GM23248 (cell line): ENCODE data around the gene THEMIS2. TPM values are rescaled to one million over a fixed set of nuclear protein-coding genes. Genes with fewer than 3 reads are reported as not detected.

Source experiments
- DNase-seq: peaks from one replicate; pipeline ENCODE4 v3.0.0-alpha.2; 2015
- H2AFZ ChIP-seq: fragments of 200-600 bp; sonication (generic); 2 replicates; pipeline ENCODE4 v1.6.1; 2016; ENCODE audit warnings: antibody characterized with exemption
- H3F3A ChIP-seq: fragments of 200-600 bp; sonication (generic); 2 replicates; pipeline ENCODE4 v1.6.1; 2016; ENCODE audit warnings: mild to moderate bottlenecking, antibody characterized with exemption, mixed run types; ENCODE audit not compliant: insufficient read depth
- H3K27ac ChIP-seq: fragments of 200-600 bp; sonication (generic); 2 replicates; pipeline ENCODE4 v1.5.1; 2016; ENCODE audit warnings: mild to moderate bottlenecking
- H3K27me3 ChIP-seq: fragments of 200-600 bp; sonication (generic); replicated peaks from 2 replicates; pipeline ENCODE4 v1.6.1; 2016; ENCODE audit warnings: mild to moderate bottlenecking; ENCODE audit not compliant: insufficient read depth
- H3K36me3 ChIP-seq: fragments of 200-600 bp; sonication (generic); 2 replicates; pipeline ENCODE4 v1.6.1; 2016; ENCODE audit warnings: low read depth, mild to moderate bottlenecking
- H3K4me1 ChIP-seq: fragments of 200-600 bp; sonication (generic); 2 replicates; pipeline ENCODE4 v1.6.1; 2016; ENCODE audit warnings: mild to moderate bottlenecking; ENCODE audit not compliant: insufficient read depth
- H3K4me2 ChIP-seq: fragments of 200-600 bp; sonication (generic); one replicate; pipeline ENCODE4 v1.6.1; 2016; ENCODE audit warnings: mild to moderate bottlenecking; ENCODE audit not compliant: unreplicated experiment
- H3K4me3 ChIP-seq: fragments of 200-600 bp; sonication (generic); 2 replicates; pipeline ENCODE4 v1.5.1; 2016; ENCODE audit warnings: mild to moderate bottlenecking
- H3K79me2 ChIP-seq: fragments of 200-600 bp; sonication (generic); 2 replicates; pipeline ENCODE4 v1.6.1; 2016; ENCODE audit warnings: mild to moderate bottlenecking; ENCODE audit not compliant: insufficient read depth
- H3K9ac ChIP-seq: fragments of 200-600 bp; sonication (generic); 2 replicates; pipeline ENCODE4 v1.6.1; 2016; ENCODE audit warnings: mild to moderate bottlenecking
- H3K9me2 ChIP-seq: fragments of 200-600 bp; sonication (generic); 2 replicates; pipeline ENCODE4 v1.6.1; 2016; ENCODE audit warnings: mixed run types, mild to moderate bottlenecking, moderate library complexity; ENCODE audit not compliant: insufficient read depth
- H3K9me3 ChIP-seq: fragments of 200-600 bp; sonication (generic); one replicate; pipeline ENCODE4 v1.6.1; 2017; ENCODE audit warnings: low read depth
- H4K20me1 ChIP-seq: fragments of 200-600 bp; sonication (generic); 2 replicates; pipeline ENCODE4 v1.6.0; 2016; ENCODE audit not compliant: insufficient read depth
- EZH2 ChIP-seq: fragments of 200-600 bp; sonication (generic); IDR thresholded peaks from 2 replicates; pipeline ENCODE4 v1.6.1; 2018; ENCODE audit warnings: antibody characterized with exemption, mild to moderate bottlenecking; ENCODE audit not compliant: insufficient read depth, poor library complexity, severe bottlenecking
- EZH2phosphoT487 ChIP-seq: fragments of 200-600 bp; sonication (generic); IDR thresholded peaks from 2 replicates; pipeline ENCODE4 v1.6.1; 2018; ENCODE audit warnings: antibody characterized with exemption, moderate library complexity, mild to moderate bottlenecking, low read depth; ENCODE audit not compliant: insufficient read depth
- WGBS, 2 experiments: methylation state at CpG; one replicate each; pipeline ENCODE4 v1.1.6; 2015 to 2017; ENCODE audit warnings: low lambda C conversion rate in 2 of 2, low coverage in 1 of 2; ENCODE audit errors: missing lambda C conversion rate in 2 of 2; 5-methylcytosine and 5-hydroxymethylcytosine counted together
- in situ Hi-C: fragments of 300-500 bp; cut with MboI; formaldehyde crosslinking; loops from 2 replicates; pipeline ENCODE4 v1.15.0; 2020
- polyA plus RNA-seq: library from polyadenylated mRNA; unstranded; fragments of >200 nt; fragmentation: Nextera tagmentation; extraction: Ambion mirVana; gene quantifications from 2 replicates; pipeline ENCODE4 v1.2.1, GENCODE V29; 2016
- total RNA-seq: library from RNA; depleted of rRNA; stranded (reverse); fragments of >200 nt; shearing (Covaris generic); gene quantifications from 2 replicates; pipeline ENCODE4 v1.2.3, GENCODE V29; 2014

Gene THEMIS2
- total and polyA plus RNA-seq, 2 experiments from 2014 or later = 4.4 to 4.5 TPM

GRCh38 chr1:27864264-27864895 is 8.0 kb upstream of the THEMIS2 start:
- Histone ChIP-seq H4K20me1 (no peaks in the 10 kb centered on the region), H3F3A (peaks cover 10% of the 10 kb centered on the region; the same call in 1 of the 2 replicates), H3K9me2 (no peaks in the 10 kb centered on the region), H3K36me3 (no peaks in the 10 kb centered on the region), H3K4me1 (peaks cover 20% of the 10 kb centered on the region), H3K27me3 (no peaks in the 10 kb centered on the region), H3K9ac (peak overlapping the region; percentile 85), H3K4me2 (no peak overlapping the region), H2AFZ (peak overlapping the region; percentile 65), H3K27ac (peak overlapping the region; percentile 99), H3K9me3 (no peaks in the 10 kb centered on the region), H3K4me3 (no peak overlapping the region), H3K79me2 (no peaks in the 10 kb centered on the region)
- WGBS, 2 experiments = 92 to 95% methylated on average over 8 of the region's 8 CpGs
- in situ Hi-C loops = no loop called here
- TF ChIP-seq EZH2phosphoT487 = no peak
- TF ChIP-seq EZH2 = no peak
- DNase-seq = peak; percentile 13

- Histone ChIP-seq H3K9ac (no peak overlapping the region), H2AFZ (no peak overlapping the region), H3K9me2 (no peaks in the 10 kb centered on the region), H3K27me3 (no peaks in the 10 kb centered on the region), H3K4me3 (no peak overlapping the region), H3K9me3 (no peaks in the 10 kb centered on the region), H3F3A (peaks cover 10% of the 10 kb centered on the region; the same call in 1 of the 2 replicates), H4K20me1 (no peaks in the 10 kb centered on the region), H3K79me2 (no peaks in the 10 kb centered on the region), H3K4me2 (no peak overlapping the region), H3K4me1 (peaks cover 20% of the 10 kb centered on the region), H3K36me3 (no peaks in the 10 kb centered on the region), H3K27ac (no peak overlapping the region)
- WGBS, 2 experiments = 82 to 87% methylated on average over 10 of the region's 10 CpGs
- in situ Hi-C loops = no loop called here
- no peak for TF ChIP-seq EZH2
- no peak for TF ChIP-seq EZH2phosphoT487
- DNase-seq = no peak
Observed at GRCh38 chr1:27865821-27866220, 6.5 kb upstream of the THEMIS2 start.

DNA sequence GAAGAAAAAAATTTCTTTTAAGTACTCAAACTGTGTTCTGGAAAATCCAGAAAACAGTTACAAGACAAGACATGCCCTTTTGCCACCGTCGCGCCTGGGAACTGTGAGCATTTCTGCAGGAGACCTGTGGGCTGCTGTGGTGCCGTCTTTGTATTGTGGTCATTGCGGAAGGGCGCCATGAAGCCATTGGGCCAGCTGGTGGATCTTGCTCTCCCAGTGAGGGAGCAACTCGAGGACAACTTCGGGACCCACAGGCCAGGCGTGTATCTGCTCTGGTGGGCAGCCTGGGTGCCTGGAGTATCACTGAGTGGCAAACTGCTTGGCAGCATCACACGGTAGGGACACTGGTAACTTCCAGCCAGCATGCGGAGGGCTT is 3.8 kb upstream of the THEMIS2 start:
- no peak overlapping the region for H3K4me3 ChIP-seq
- no peaks in the 10 kb centered on the region for H3K36me3 ChIP-seq
- H3K27me3 ChIP-seq = no peaks in the 10 kb centered on the region
- no peak overlapping the region for H3K9ac ChIP-seq
- H3F3A ChIP-seq = peaks cover 7% of the 10 kb centered on the region; the same call in 1 of the 2 replicates
- H3K79me2 ChIP-seq = no peaks in the 10 kb centered on the region
- H3K27ac ChIP-seq = no peak overlapping the region
- H3K9me3 ChIP-seq = no peaks in the 10 kb centered on the region
- H3K9me2 ChIP-seq = no peaks in the 10 kb centered on the region
- in situ Hi-C loops = no loop called here
- no peak overlapping the region for H2AFZ ChIP-seq
- H4K20me1 ChIP-seq = no peaks in the 10 kb centered on the region
- H3K4me2 ChIP-seq = no peak overlapping the region
- TF ChIP-seq EZH2 (no peak), EZH2phosphoT487 (no peak)
- H3K4me1 ChIP-seq = peaks cover 9% of the 10 kb centered on the region
- no peak for DNase-seq
- WGBS, 2 experiments = 91 to 92% methylated on average over 11 of the region's 11 CpGs

DNA sequence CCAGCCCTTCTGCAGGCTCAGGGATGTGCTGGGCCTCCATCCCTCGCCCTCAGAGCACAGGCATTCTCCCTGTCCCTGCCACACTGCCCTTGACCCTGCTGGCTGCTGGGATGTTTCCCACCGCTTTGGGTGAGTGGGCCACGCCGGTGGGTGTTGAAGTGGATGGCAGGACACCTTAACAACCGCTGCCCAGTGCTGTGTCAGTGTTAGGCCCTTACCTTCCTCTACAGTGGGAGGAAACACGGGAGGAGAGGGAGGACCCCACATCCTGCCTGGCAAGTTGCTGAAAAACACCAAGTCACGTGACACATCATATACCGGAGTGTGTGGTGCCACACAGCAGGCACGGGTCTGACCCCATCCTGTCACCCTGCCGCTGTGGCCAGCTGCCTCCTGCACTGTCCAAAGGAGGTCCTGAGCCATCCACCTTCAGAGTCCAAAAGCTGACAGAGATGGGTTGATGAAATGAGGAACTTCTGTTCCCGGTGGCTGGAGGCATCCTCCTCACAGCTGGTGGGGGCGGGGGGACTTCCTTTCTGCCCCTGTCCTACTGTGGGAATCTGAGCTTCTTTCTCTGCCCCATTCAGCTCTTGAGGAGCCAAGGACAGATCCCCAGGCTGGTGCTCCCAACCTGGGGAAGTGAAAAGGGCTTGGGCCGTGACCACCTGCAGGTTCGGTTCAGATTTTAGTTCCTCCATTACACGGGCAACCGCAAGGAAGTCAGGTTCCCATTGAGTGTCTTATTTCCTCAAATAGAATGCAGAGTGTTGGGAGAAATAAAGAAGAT is 3.2 kb upstream of the THEMIS2 start:
- 58 to 66% methylated on average over 15 of the region's 16 CpGs for WGBS, 2 experiments
- H3K4me3 ChIP-seq = no peak overlapping the region
- H2AFZ ChIP-seq = peak overlapping the region; percentile 14; the same call in 1 of the 2 replicates

More for the DNA sequence above, 3.2 kb upstream of the THEMIS2 start:
- Histone ChIP-seq H3K4me1 (peaks cover 3% of the 10 kb centered on the region), H3F3A (peaks cover 2% of the 10 kb centered on the region; the same call in 1 of the 2 replicates), H3K9me3 (no peaks in the 10 kb centered on the region), H3K4me2 (no peak overlapping the region), H3K9me2 (no peaks in the 10 kb centered on the region), H4K20me1 (no peaks in the 10 kb centered on the region), H3K27me3 (no peaks in the 10 kb centered on the region), H3K9ac (no peak overlapping the region), H3K27ac (no peak overlapping the region), H3K79me2 (no peaks in the 10 kb centered on the region), H3K36me3 (no peaks in the 10 kb centered on the region)
- no peak for DNase-seq
- in situ Hi-C loops = no loop called here
- TF ChIP-seq EZH2phosphoT487 (no peak), EZH2 (no peak)
